H9 (cell line): ENCODE measurements around the gene OSBPL8. TPM values are rescaled to one million over a fixed set of nuclear protein-coding genes. Genes with fewer than 3 reads are reported as not detected.

ENCODE experiments used
- DNase-seq: peaks from one replicate; pipeline ENCODE4 v3.0.0-alpha.2; 2017
- H2AFZ ChIP-seq: one replicate; pipeline ENCODE4 v1.6.1; 2013; ENCODE audit warnings: mild to moderate bottlenecking, low read length, control low read depth, moderate library complexity
- H2AK5ac ChIP-seq: 2 replicates; pipeline ENCODE4 v1.6.1; 2013; ENCODE audit warnings: low read length, control low read depth, mixed read lengths; ENCODE audit not compliant: insufficient read length
- H2BK120ac ChIP-seq: one replicate; pipeline ENCODE4 v1.6.1; 2013; ENCODE audit warnings: low read depth, mild to moderate bottlenecking, low read length, control low read depth, inconsistent platforms; ENCODE audit not compliant: poor library complexity, severe bottlenecking
- H2BK12ac ChIP-seq: 2 replicates; pipeline ENCODE4 v1.6.1; 2013; ENCODE audit warnings: low read length, control low read depth, mixed read lengths, low read depth; ENCODE audit not compliant: insufficient read length
- H2BK15ac ChIP-seq: 2 replicates; pipeline ENCODE4 v1.6.1; 2013; ENCODE audit warnings: low read depth, low read length, control low read depth
- H2BK20ac ChIP-seq: one replicate; pipeline ENCODE4 v1.6.1; 2013; ENCODE audit warnings: low read depth, mild to moderate bottlenecking, low read length, control low read depth, inconsistent platforms; ENCODE audit not compliant: poor library complexity, severe bottlenecking
- H2BK5ac ChIP-seq: 2 replicates; pipeline ENCODE4 v1.6.1; 2013; ENCODE audit warnings: low read length, control low read depth, mixed read lengths; ENCODE audit not compliant: insufficient read length
- H3K14ac ChIP-seq: 2 replicates; pipeline ENCODE4 v1.6.1; 2013; ENCODE audit warnings: low read length, control low read depth; ENCODE audit not compliant: insufficient read depth
- H3K18ac ChIP-seq: 2 replicates; pipeline ENCODE4 v1.6.1; 2013; ENCODE audit warnings: low read depth, mild to moderate bottlenecking, mixed read lengths, low read length, control low read depth; ENCODE audit not compliant: insufficient read length
- H3K23ac ChIP-seq: 2 replicates; pipeline ENCODE4 v1.6.1; 2013; ENCODE audit warnings: low read length, control low read depth, mixed read lengths, low read depth; ENCODE audit not compliant: insufficient read length
- H3K23me2 ChIP-seq: 2 replicates; pipeline ENCODE4 v1.6.1; 2013; ENCODE audit warnings: low read depth, mild to moderate bottlenecking, mixed read lengths, low read length, control low read depth; ENCODE audit not compliant: insufficient read length, poor library complexity, severe bottlenecking
- H3K27ac ChIP-seq: 2 replicates; pipeline ENCODE4 v1.5.1; 2013; ENCODE audit warnings: low read length, control low read depth, mixed read lengths, low read depth; ENCODE audit not compliant: insufficient read length
- H3K27me3 ChIP-seq: 2 replicates; pipeline ENCODE4 v1.6.1; 2013; ENCODE audit warnings: low read length, control low read depth, inconsistent platforms; ENCODE audit not compliant: insufficient read depth
- H3K4ac ChIP-seq: 2 replicates; pipeline ENCODE4 v1.6.1; 2013; ENCODE audit warnings: low read depth, mild to moderate bottlenecking, control low read depth, inconsistent platforms, low read length, moderate library complexity
- H3K4me1 ChIP-seq: 2 replicates; pipeline ENCODE4 v1.6.1; 2013; ENCODE audit warnings: low read length, control low read depth, inconsistent platforms; ENCODE audit not compliant: insufficient read depth
- H3K4me2 ChIP-seq: 2 replicates; pipeline ENCODE4 v1.6.1; 2013; ENCODE audit warnings: low read length, control low read depth, mixed read lengths; ENCODE audit not compliant: insufficient read length, insufficient read depth
- H3K56ac ChIP-seq: 2 replicates; pipeline ENCODE4 v1.6.1; 2013; ENCODE audit warnings: low read depth, mild to moderate bottlenecking, mixed read lengths, low read length, control low read depth; ENCODE audit not compliant: insufficient read length
- H3K79me1 ChIP-seq: 2 replicates; pipeline ENCODE4 v1.6.1; 2013; ENCODE audit warnings: low read depth, mild to moderate bottlenecking, moderate library complexity, low read length, control low read depth, inconsistent platforms; ENCODE audit not compliant: insufficient read depth, poor library complexity, severe bottlenecking
- H3K79me2 ChIP-seq: 2 replicates; pipeline ENCODE4 v1.6.1; 2013; ENCODE audit warnings: low read length, control low read depth, inconsistent platforms; ENCODE audit not compliant: insufficient read depth
- H3K9ac ChIP-seq: 2 replicates; pipeline ENCODE4 v1.6.1; 2013; ENCODE audit warnings: low read length, control low read depth, mixed read lengths; ENCODE audit not compliant: insufficient read length; ENCODE audit errors: extremely low read depth
- H3K9me3 ChIP-seq: one replicate; pipeline ENCODE4 v1.6.1; 2013; ENCODE audit warnings: low read depth, low read length, inconsistent platforms; ENCODE audit not compliant: control insufficient read depth
- H3T11ph ChIP-seq: one replicate; pipeline ENCODE4 v1.6.1; 2013; ENCODE audit warnings: mild to moderate bottlenecking, low read length, control low read depth, inconsistent platforms
- H4K20me1 ChIP-seq: one replicate; pipeline ENCODE4 v1.6.1; 2013; ENCODE audit not compliant: control insufficient read depth, insufficient read length, insufficient read depth
- H4K5ac ChIP-seq: 2 replicates; pipeline ENCODE4 v1.6.1; 2013; ENCODE audit warnings: low read depth, mild to moderate bottlenecking, mixed read lengths, low read length, control low read depth; ENCODE audit not compliant: insufficient read length
- H4K8ac ChIP-seq: replicated peaks from 2 replicates; pipeline ENCODE4 v1.6.1; 2013; ENCODE audit warnings: low read length, control low read depth, mixed read lengths, low read depth; ENCODE audit not compliant: insufficient read length
- H4K91ac ChIP-seq: 2 replicates; pipeline ENCODE4 v1.6.1; 2013; ENCODE audit warnings: low read depth, mild to moderate bottlenecking, moderate library complexity, mixed read lengths, low read length, control low read depth; ENCODE audit not compliant: insufficient read length
- H3K27ac Mint-ChIP-seq, 3 experiments: 2 replicates in 2 of 3; 3 replicates in 1 of 3; pipeline ENCODE4 v1.8.0; 2020 to 2021; ENCODE audit warnings: mixed read lengths in 3 of 3, mild to moderate bottlenecking in 1 of 3, moderate library complexity in 1 of 3
- H3K27me3 Mint-ChIP-seq: 2 replicates; pipeline ENCODE4 v1.8.0; 2021; ENCODE audit warnings: low read depth, mild to moderate bottlenecking, moderate library complexity, mixed read lengths
- H3K36me3 Mint-ChIP-seq, 3 experiments: 2 replicates in 2 of 3; 3 replicates in 1 of 3; pipeline ENCODE4 v1.8.0; 2020 to 2021; ENCODE audit warnings: low read depth in 3 of 3, mixed read lengths in 3 of 3; ENCODE audit not compliant: insufficient read depth in 1 of 3
- H3K4me1 Mint-ChIP-seq, 2 experiments: 2 replicates each; pipeline ENCODE4 v1.8.0; 2020; ENCODE audit warnings: mixed read lengths in 2 of 2
- H3K4me3 Mint-ChIP-seq, 2 experiments: 2 replicates in 1 of 2; 3 replicates in 1 of 2; pipeline ENCODE4 v1.8.0; 2020 to 2021; ENCODE audit warnings: mild to moderate bottlenecking in 2 of 2, mixed read lengths in 2 of 2, moderate library complexity in 1 of 2
- H3K9me3 Mint-ChIP-seq, 2 experiments: 2 replicates in 1 of 2; 3 replicates in 1 of 2; pipeline ENCODE4 v1.8.0; 2020; ENCODE audit warnings: mild to moderate bottlenecking in 2 of 2, mixed read lengths in 2 of 2, moderate library complexity in 1 of 2
- total RNA-seq: library from RNA; stranded (reverse); gene quantifications from 2 replicates; pipeline ENCODE4 v1.2.1, GENCODE V29; 2021
- TF ChIP-seq, protein P1 (sequence below): fragments of 200-600 bp; sonication (generic); conservative IDR thresholded peaks from 3 replicates; pipeline ENCODE4 v1.8.0; 2021; ENCODE audit warnings: antibody characterized with exemption, mild to moderate bottlenecking

OSBPL8 gene
- total RNA-seq, 1 experiment from 2014 or later = 61.2 TPM

DNA sequence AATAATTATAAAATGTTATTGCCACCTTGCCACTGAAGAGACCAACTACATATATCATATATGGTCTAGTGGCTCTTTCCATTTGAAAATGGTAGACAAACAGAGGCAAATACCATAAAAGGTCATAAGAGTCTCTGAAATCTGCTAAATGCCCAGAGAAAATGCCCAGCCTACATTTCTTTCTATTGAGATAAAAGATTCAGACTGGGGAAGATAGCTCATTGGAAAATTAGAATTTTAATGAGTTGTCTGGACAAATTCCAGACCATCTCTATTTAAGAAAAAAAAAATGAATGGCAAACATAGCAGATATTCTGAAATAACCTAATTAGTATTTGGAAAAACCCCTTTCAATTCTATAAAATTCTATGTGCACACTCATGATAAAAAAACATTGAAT is 131.5 kb downstream of the OSBPL8 start:
- Histone ChIP-seq H3K27ac (no peak overlapping the region), H2AFZ (no peak overlapping the region), H2BK15ac (no peak overlapping the region), H4K91ac (no peak overlapping the region), H3K18ac (no peak overlapping the region), H2BK12ac (no peak overlapping the region), H3K9me3 (no peaks in the 10 kb centered on the region), H3K23me2 (no peaks in the 10 kb centered on the region), H4K5ac (no peak overlapping the region), H2BK120ac (no peak overlapping the region), H3K4ac (no peak overlapping the region), H2BK20ac (no peak overlapping the region), H4K8ac (no peak overlapping the region), H3K14ac (no peak overlapping the region), H3K4me2 (no peak overlapping the region), H3T11ph (no peak overlapping the region), H3K56ac (no peak overlapping the region), H4K20me1 (peaks cover 2% of the 10 kb centered on the region), H3K23ac (no peak overlapping the region), H3K79me1 (peaks cover 9% of the 10 kb centered on the region), H3K79me2 (peaks cover 2% of the 10 kb centered on the region; the same call in 1 of the 2 replicates), H3K9ac (no peak overlapping the region), H2AK5ac (no peak overlapping the region), H3K4me1 (peaks cover 2% of the 10 kb centered on the region; the same call in 1 of the 2 replicates), H2BK5ac (no peak overlapping the region), H3K27me3 (no peaks in the 10 kb centered on the region)
- H3K27me3 Mint-ChIP-seq = no peaks in the 10 kb centered on the region
- H3K36me3 Mint-ChIP-seq = peaks cover 4 to 27% (median 22%) of the 10 kb centered on the region in 3 experiments; a peak in 5 of 7 replicates
- TF ChIP-seq, protein P1, sequence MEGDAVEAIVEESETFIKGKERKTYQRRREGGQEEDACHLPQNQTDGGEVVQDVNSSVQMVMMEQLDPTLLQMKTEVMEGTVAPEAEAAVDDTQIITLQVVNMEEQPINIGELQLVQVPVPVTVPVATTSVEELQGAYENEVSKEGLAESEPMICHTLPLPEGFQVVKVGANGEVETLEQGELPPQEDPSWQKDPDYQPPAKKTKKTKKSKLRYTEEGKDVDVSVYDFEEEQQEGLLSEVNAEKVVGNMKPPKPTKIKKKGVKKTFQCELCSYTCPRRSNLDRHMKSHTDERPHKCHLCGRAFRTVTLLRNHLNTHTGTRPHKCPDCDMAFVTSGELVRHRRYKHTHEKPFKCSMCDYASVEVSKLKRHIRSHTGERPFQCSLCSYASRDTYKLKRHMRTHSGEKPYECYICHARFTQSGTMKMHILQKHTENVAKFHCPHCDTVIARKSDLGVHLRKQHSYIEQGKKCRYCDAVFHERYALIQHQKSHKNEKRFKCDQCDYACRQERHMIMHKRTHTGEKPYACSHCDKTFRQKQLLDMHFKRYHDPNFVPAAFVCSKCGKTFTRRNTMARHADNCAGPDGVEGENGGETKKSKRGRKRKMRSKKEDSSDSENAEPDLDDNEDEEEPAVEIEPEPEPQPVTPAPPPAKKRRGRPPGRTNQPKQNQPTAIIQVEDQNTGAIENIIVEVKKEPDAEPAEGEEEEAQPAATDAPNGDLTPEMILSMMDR = no peak
- no peak for DNase-seq
- H3K4me1 Mint-ChIP-seq = peaks cover 0 to 6% of the 10 kb centered on the region in 2 experiments; a peak in 2 of 4 replicates
- H3K4me3 Mint-ChIP-seq = no peak overlapping the region
- H3K27ac Mint-ChIP-seq = no peak overlapping the region
- H3K9me3 Mint-ChIP-seq = peaks cover 12% of the 10 kb centered on the region in 2 experiments; a peak in 4 of 5 replicates
